ENCODE results near the gene CALN1.

CALN1 gene

GRCh38 chr7:72408966-72409637 lies 3.0 kb downstream of the CALN1 start:
- Histone ChIP-seq H3K9ac (ENCODE audit: low read depth, low read length) (no peak overlapping the region), H3K4me3 (ENCODE audit: low read length) (no peak overlapping the region), H3K9me3 (ENCODE audit: insufficient read depth, low read depth, low read length) (no peaks in the 10 kb centered on the region), H3K27me3 (ENCODE audit: insufficient read depth, low read length) (no peaks in the 10 kb centered on the region), H3K4me1 (ENCODE audit: insufficient read depth, low read length) (0 out of 2 replicates have a peak, but pooled peaks cover 4% of the 10 kb centered on the region), H3K36me3 (ENCODE audit: insufficient read depth, low read length) (no peaks in the 10 kb centered on the region), H3K27ac (ENCODE audit: low read depth, low read length) (no peak overlapping the region)
- WGBS, result 95% methylated on average over 11 of the region's 11 CpGs

- no peaks in the 10 kb centered on the region for H3K36me3 ChIP-seq (ENCODE audit: insufficient read depth, low read length)
- H3K4me3 ChIP-seq (ENCODE audit: low read length), result no peak overlapping the region
- H3K9me3 ChIP-seq (ENCODE audit: insufficient read depth, low read depth, low read length), result no peaks in the 10 kb centered on the region
- no peak overlapping the region for H3K9ac ChIP-seq (ENCODE audit: low read depth, low read length)
- H3K27ac ChIP-seq (ENCODE audit: low read depth, low read length), result no peak overlapping the region
- 81% methylated on average over 4 of the region's 4 CpGs for WGBS
- H3K4me1 ChIP-seq (ENCODE audit: insufficient read depth, low read length), result 0 out of 2 replicates have a peak, but pooled peaks cover 4% of the 10 kb centered on the region
- H3K27me3 ChIP-seq (ENCODE audit: insufficient read depth, low read length), result no peaks in the 10 kb centered on the region
Observed at GRCh38 chr7:72406820-72407403, 5.2 kb downstream of the CALN1 start.

GRCh38 chr7:72405871-72406270 lies 6.3 kb downstream of the CALN1 start:
- WGBS, result 95% methylated on average over 15 of the region's 15 CpGs
- no peaks in the 10 kb centered on the region for H3K27me3 ChIP-seq (ENCODE audit: insufficient read depth, low read length)

GRCh38 chr7:72405418-72405817 lies 6.7 kb downstream of the CALN1 start:
- Histone ChIP-seq H3K4me3 (ENCODE audit: low read length) (no peak overlapping the region), H3K27ac (ENCODE audit: low read depth, low read length) (no peak overlapping the region), H3K36me3 (ENCODE audit: insufficient read depth, low read length) (no peaks in the 10 kb centered on the region), H3K9ac (ENCODE audit: low read depth, low read length) (no peak overlapping the region), H3K4me1 (ENCODE audit: insufficient read depth, low read length) (0 out of 2 replicates have a peak, but pooled peaks cover 4% of the 10 kb centered on the region), H3K9me3 (ENCODE audit: insufficient read depth, low read depth, low read length) (no peaks in the 10 kb centered on the region), H3K27me3 (ENCODE audit: insufficient read depth, low read length) (no peaks in the 10 kb centered on the region)
- WGBS, result 95% methylated on average over 11 of the region's 11 CpGs

More at GRCh38 chr7:72405871-72406270, 6.3 kb downstream of the CALN1 start:
- Histone ChIP-seq H3K9me3 (ENCODE audit: insufficient read depth, low read depth, low read length) (no peaks in the 10 kb centered on the region), H3K27ac (ENCODE audit: low read depth, low read length) (no peak overlapping the region), H3K36me3 (ENCODE audit: insufficient read depth, low read length) (no peaks in the 10 kb centered on the region), H3K9ac (ENCODE audit: low read depth, low read length) (no peak overlapping the region), H3K4me3 (ENCODE audit: low read length) (no peak overlapping the region), H3K4me1 (ENCODE audit: insufficient read depth, low read length) (0 out of 2 replicates have a peak, but pooled peaks cover 4% of the 10 kb centered on the region)

GRCh38 chr7:72404743-72405142 lies 7.4 kb downstream of the CALN1 start:
- Histone ChIP-seq H3K36me3 (ENCODE audit: insufficient read depth, low read length) (no peaks in the 10 kb centered on the region), H3K4me1 (ENCODE audit: insufficient read depth, low read length) (0 out of 2 replicates have a peak, but pooled peaks cover 3% of the 10 kb centered on the region), H3K27ac (ENCODE audit: low read depth, low read length) (no peak overlapping the region), H3K9ac (ENCODE audit: low read depth, low read length) (no peak overlapping the region), H3K9me3 (ENCODE audit: insufficient read depth, low read depth, low read length) (no peaks in the 10 kb centered on the region), H3K4me3 (ENCODE audit: low read length) (no peak overlapping the region), H3K27me3 (ENCODE audit: insufficient read depth, low read length) (no peaks in the 10 kb centered on the region)
- WGBS, result 92% methylated on average over 5 of the region's 5 CpGs

- Histone ChIP-seq H3K4me1 (ENCODE audit: insufficient read depth, low read length) (no peaks in the 10 kb centered on the region), H3K27ac (ENCODE audit: low read depth, low read length) (no peak overlapping the region), H3K27me3 (ENCODE audit: insufficient read depth, low read length) (no peaks in the 10 kb centered on the region), H3K36me3 (ENCODE audit: insufficient read depth, low read length) (no peaks in the 10 kb centered on the region), H3K9me3 (ENCODE audit: insufficient read depth, low read depth, low read length) (no peaks in the 10 kb centered on the region), H3K9ac (ENCODE audit: low read depth, low read length) (no peak overlapping the region), H3K4me3 (ENCODE audit: low read length) (no peak overlapping the region)
- 96% methylated on average over 9 of the region's 9 CpGs for WGBS
Observed at GRCh38 chr7:72403458-72404076, 8.6 kb downstream of the CALN1 start.

GRCh38 chr7:72394016-72394415 lies 18.1 kb downstream of the CALN1 start:
- Histone ChIP-seq H3K4me3 (ENCODE audit: low read length) (no peak overlapping the region), H3K9me3 (ENCODE audit: insufficient read depth, low read depth, low read length) (no peaks in the 10 kb centered on the region), H3K36me3 (ENCODE audit: insufficient read depth, low read length) (no peaks in the 10 kb centered on the region), H3K27me3 (ENCODE audit: insufficient read depth, low read length) (no peaks in the 10 kb centered on the region), H3K9ac (ENCODE audit: low read depth, low read length) (no peak overlapping the region), H3K4me1 (ENCODE audit: insufficient read depth, low read length) (no peaks in the 10 kb centered on the region; the same call in 1 of the 2 replicates), H3K27ac (ENCODE audit: low read depth, low read length) (no peak overlapping the region)
- WGBS, result no CpG with 5 or more reads among the region's 1 CpG

- WGBS, result 92% methylated on average over 7 of the region's 7 CpGs
Observed at GRCh38 chr7:72391821-72392377, 20.2 kb downstream of the CALN1 start.

GRCh38 chr7:72386118-72386517 lies 26.0 kb downstream of the CALN1 start:
- Histone ChIP-seq H3K27ac (ENCODE audit: low read depth, low read length) (no peak overlapping the region), H3K9ac (ENCODE audit: low read depth, low read length) (no peak overlapping the region), H3K9me3 (ENCODE audit: insufficient read depth, low read depth, low read length) (no peaks in the 10 kb centered on the region), H3K4me1 (ENCODE audit: insufficient read depth, low read length) (no peaks in the 10 kb centered on the region; the same call in 1 of the 2 replicates), H3K4me3 (ENCODE audit: low read length) (no peak overlapping the region), H3K36me3 (ENCODE audit: insufficient read depth, low read length) (no peaks in the 10 kb centered on the region), H3K27me3 (ENCODE audit: insufficient read depth, low read length) (no peaks in the 10 kb centered on the region)
- WGBS, result 93% methylated on average over 3 of the region's 3 CpGs

More at GRCh38 chr7:72391821-72392377, 20.2 kb downstream of the CALN1 start:
- Histone ChIP-seq H3K36me3 (ENCODE audit: insufficient read depth, low read length) (no peaks in the 10 kb centered on the region), H3K4me1 (ENCODE audit: insufficient read depth, low read length) (no peaks in the 10 kb centered on the region; the same call in 1 of the 2 replicates), H3K27me3 (ENCODE audit: insufficient read depth, low read length) (no peaks in the 10 kb centered on the region), H3K27ac (ENCODE audit: low read depth, low read length) (no peak overlapping the region), H3K4me3 (ENCODE audit: low read length) (no peak overlapping the region), H3K9me3 (ENCODE audit: insufficient read depth, low read depth, low read length) (no peaks in the 10 kb centered on the region), H3K9ac (ENCODE audit: low read depth, low read length) (no peak overlapping the region)

- Histone ChIP-seq H3K9ac (ENCODE audit: low read depth, low read length) (no peak overlapping the region), H3K4me3 (ENCODE audit: low read length) (no peak overlapping the region), H3K4me1 (ENCODE audit: insufficient read depth, low read length) (no peaks in the 10 kb centered on the region), H3K36me3 (ENCODE audit: insufficient read depth, low read length) (no peaks in the 10 kb centered on the region), H3K9me3 (ENCODE audit: insufficient read depth, low read depth, low read length) (no peaks in the 10 kb centered on the region), H3K27me3 (ENCODE audit: insufficient read depth, low read length) (no peaks in the 10 kb centered on the region), H3K27ac (ENCODE audit: low read depth, low read length) (no peak overlapping the region)
- WGBS, result 92% methylated on average over 4 of the region's 4 CpGs
Observed at GRCh38 chr7:72362246-72362645, 49.9 kb downstream of the CALN1 start.

GRCh38 chr7:72345208-72345727 lies 66.9 kb downstream of the CALN1 start:
- H3K27ac ChIP-seq (ENCODE audit: low read depth, low read length), result no peak overlapping the region
- 79% methylated on average over 1 of the region's 1 CpG for WGBS
- H3K27me3 ChIP-seq (ENCODE audit: insufficient read depth, low read length), result no peaks in the 10 kb centered on the region

More at GRCh38 chr7:72345208-72345727, 66.9 kb downstream of the CALN1 start:
- Histone ChIP-seq H3K9ac (ENCODE audit: low read depth, low read length) (no peak overlapping the region), H3K4me3 (ENCODE audit: low read length) (no peak overlapping the region), H3K36me3 (ENCODE audit: insufficient read depth, low read length) (no peaks in the 10 kb centered on the region), H3K9me3 (ENCODE audit: insufficient read depth, low read depth, low read length) (no peaks in the 10 kb centered on the region), H3K4me1 (ENCODE audit: insufficient read depth, low read length) (peaks cover 24% of the 10 kb centered on the region)

All from HUES64 (cell line).